ENCODE results near the gene CLCNKB. TPM values are rescaled to one million over a fixed set of nuclear protein-coding genes. Genes with fewer than 3 reads are reported as not detected.

CLCNKB gene
- total RNA-seq, 1 donor from 2014 or later: 2.5 TPM

Other genes starting within 250 kb of the CLCNKB start
- 6.1 TPM for gene UQCRHL, start 236.1 kb upstream of the CLCNKB start, total RNA-seq
- gene SPEN, start 196.1 kb upstream of the CLCNKB start, total RNA-seq: 20.3 TPM
- 21.2 TPM for gene ZBTB17, start 67.7 kb upstream of the CLCNKB start, total RNA-seq
- gene SRARP, start 39.5 kb upstream of the CLCNKB start, total RNA-seq: 0.59 TPM
- gene HSPB7, start 25.7 kb upstream of the CLCNKB start, total RNA-seq: 3,577 TPM
- 0.35 TPM for gene CLCNKA, start 21.7 kb upstream of the CLCNKB start, total RNA-seq
- gene FAM131C, start 29.9 kb downstream of the CLCNKB start, total RNA-seq: 4.5 TPM
- 7.3 TPM for gene EPHA2, start 112.3 kb downstream of the CLCNKB start, total RNA-seq
- gene ARHGEF19, start 168.9 kb downstream of the CLCNKB start, total RNA-seq: 1.8 TPM
- gene CPLANE2, start 193.4 kb downstream of the CLCNKB start, total RNA-seq: 10.1 TPM

Measured in Right ventricle myocardium superior (tissue), 1 donor.